ENCODE measurements around the gene GRM5.
"Not testable (repeated sequence)": the region's sequence is repeated elsewhere in the genome, so short reads cannot be mapped to it uniquely, and the experiment has no call there.

The GRM5 gene

GRCh38 chr11:88475991-88476418 lies 589.8 kb downstream of the GRM5 start:
- no peak overlapping the region for H3K4me3 ChIP-seq (ENCODE audit: extremely low read depth, insufficient read depth, low read length, poor library complexity, severe bottlenecking)
- no peaks in the 10 kb centered on the region for H3K36me3 ChIP-seq (ENCODE audit: control insufficient read depth, insufficient read depth, low read length)
- H3K4me1 ChIP-seq (ENCODE audit: control insufficient read depth, insufficient read depth, low read length, poor library complexity, severe bottlenecking): no peaks in the 10 kb centered on the region
- 100% methylated on average over 1 of the region's 1 CpG for whole genome bisulfite sequencing, 2 experiments (ENCODE audit: insufficient coverage in 2 of 2)
- H3K27ac ChIP-seq (ENCODE audit: low read depth, low read length, severe bottlenecking): no peak overlapping the region
- no peaks in the 10 kb centered on the region for H3K9me3 ChIP-seq (ENCODE audit: control insufficient read depth, low read length)

- Histone ChIP-seq H3K27ac (ENCODE audit: low read depth, low read length, severe bottlenecking) (no peak overlapping the region), H3K4me1 (ENCODE audit: control insufficient read depth, insufficient read depth, low read length, poor library complexity, severe bottlenecking) (no peaks in the 10 kb centered on the region), H3K4me3 (ENCODE audit: extremely low read depth, insufficient read depth, low read length, poor library complexity, severe bottlenecking) (no peak overlapping the region), H3K9me3 (ENCODE audit: control insufficient read depth, low read length) (no peaks in the 10 kb centered on the region), H3K36me3 (ENCODE audit: control insufficient read depth, insufficient read depth, low read length) (no peaks in the 10 kb centered on the region)
- 84 to 90% methylated on average over 2 of the region's 2 CpGs for WGBS, 2 experiments (ENCODE audit: insufficient coverage in 2 of 2)
Measured at GRCh38 chr11:88474655-88475054, 591.1 kb downstream of the GRM5 start.

- H3K36me3 ChIP-seq (ENCODE audit: control insufficient read depth, insufficient read depth, low read length): no peaks in the 10 kb centered on the region
- no peaks in the 10 kb centered on the region for H3K9me3 ChIP-seq (ENCODE audit: control insufficient read depth, low read length)
- H3K27ac ChIP-seq (ENCODE audit: low read depth, low read length, severe bottlenecking): no peak overlapping the region
- H3K4me3 ChIP-seq (ENCODE audit: extremely low read depth, insufficient read depth, low read length, poor library complexity, severe bottlenecking): no peak overlapping the region
- WGBS, 2 experiments (ENCODE audit: insufficient coverage in 2 of 2): 87 to 88% methylated on average over 2 to 3 of the region's 6 CpGs
- H3K4me1 ChIP-seq (ENCODE audit: control insufficient read depth, insufficient read depth, low read length, poor library complexity, severe bottlenecking): no peaks in the 10 kb centered on the region
Measured at GRCh38 chr11:88469561-88470225, 596.1 kb downstream of the GRM5 start.

GRCh38 chr11:88464528-88464927 lies 601.3 kb downstream of the GRM5 start:
- Histone ChIP-seq H3K4me1 (ENCODE audit: control insufficient read depth, insufficient read depth, low read length, poor library complexity, severe bottlenecking) (no peaks in the 10 kb centered on the region), H3K36me3 (ENCODE audit: control insufficient read depth, insufficient read depth, low read length) (no peaks in the 10 kb centered on the region), H3K27ac (ENCODE audit: low read depth, low read length, severe bottlenecking) (no peak overlapping the region), H3K9me3 (ENCODE audit: control insufficient read depth, low read length) (no peaks in the 10 kb centered on the region), H3K4me3 (ENCODE audit: extremely low read depth, insufficient read depth, low read length, poor library complexity, severe bottlenecking) (no peak overlapping the region)
- WGBS, 2 experiments (ENCODE audit: insufficient coverage in 2 of 2): 100% methylated on average over 1 of the region's 4 CpGs; no CpG with 5 or more reads in 1 of the 2 experiments

- H3K9me3 ChIP-seq (ENCODE audit: control insufficient read depth, low read length); H3K27ac ChIP-seq (ENCODE audit: low read depth, low read length, severe bottlenecking); H3K4me3 ChIP-seq (ENCODE audit: extremely low read depth, insufficient read depth, low read length, poor library complexity, severe bottlenecking); H3K4me1 ChIP-seq (ENCODE audit: control insufficient read depth, insufficient read depth, low read length, poor library complexity, severe bottlenecking); H3K36me3 ChIP-seq (ENCODE audit: control insufficient read depth, insufficient read depth, low read length): not testable (repeated sequence)
- 89% methylated on average over 4 to 6 of the region's 6 CpGs for WGBS, 2 experiments (ENCODE audit: insufficient coverage in 2 of 2)
Measured at GRCh38 chr11:88463301-88463700, 602.5 kb downstream of the GRM5 start.

- not testable (repeated sequence) for H3K27ac ChIP-seq (ENCODE audit: low read depth, low read length, severe bottlenecking); H3K4me3 ChIP-seq (ENCODE audit: extremely low read depth, insufficient read depth, low read length, poor library complexity, severe bottlenecking); H3K9me3 ChIP-seq (ENCODE audit: control insufficient read depth, low read length); H3K36me3 ChIP-seq (ENCODE audit: control insufficient read depth, insufficient read depth, low read length); H3K4me1 ChIP-seq (ENCODE audit: control insufficient read depth, insufficient read depth, low read length, poor library complexity, severe bottlenecking)
- WGBS, 2 experiments (ENCODE audit: insufficient coverage in 2 of 2): 94 to 100% methylated on average over 3 to 4 of the region's 4 CpGs
Measured at GRCh38 chr11:88458047-88458446, 607.7 kb downstream of the GRM5 start.

- no peak overlapping the region for H3K27ac ChIP-seq (ENCODE audit: low read depth, low read length, severe bottlenecking)
- H3K4me1 ChIP-seq (ENCODE audit: control insufficient read depth, insufficient read depth, low read length, poor library complexity, severe bottlenecking): no peaks in the 10 kb centered on the region
- WGBS, 2 experiments (ENCODE audit: insufficient coverage in 2 of 2): 88 to 100% methylated on average over 1 to 2 of the region's 2 CpGs
- no peak overlapping the region for H3K4me3 ChIP-seq (ENCODE audit: extremely low read depth, insufficient read depth, low read length, poor library complexity, severe bottlenecking)
- H3K9me3 ChIP-seq (ENCODE audit: control insufficient read depth, low read length): peaks cover 3% of the 10 kb centered on the region
- H3K36me3 ChIP-seq (ENCODE audit: control insufficient read depth, insufficient read depth, low read length): no peaks in the 10 kb centered on the region
Measured at GRCh38 chr11:88455974-88456373, 609.8 kb downstream of the GRM5 start.

GRCh38 chr11:88454881-88455280 lies 610.9 kb downstream of the GRM5 start:
- Histone ChIP-seq H3K4me1 (ENCODE audit: control insufficient read depth, insufficient read depth, low read length, poor library complexity, severe bottlenecking) (no peaks in the 10 kb centered on the region), H3K9me3 (ENCODE audit: control insufficient read depth, low read length) (peaks cover 3% of the 10 kb centered on the region), H3K27ac (ENCODE audit: low read depth, low read length, severe bottlenecking) (no peak overlapping the region), H3K36me3 (ENCODE audit: control insufficient read depth, insufficient read depth, low read length) (no peaks in the 10 kb centered on the region), H3K4me3 (ENCODE audit: extremely low read depth, insufficient read depth, low read length, poor library complexity, severe bottlenecking) (no peak overlapping the region)
- WGBS, 2 experiments (ENCODE audit: insufficient coverage in 2 of 2): 85 to 100% methylated on average over 1 to 2 of the region's 3 CpGs
